ENCODE data around the gene PHYKPL.

Gene PHYKPL

DNA sequence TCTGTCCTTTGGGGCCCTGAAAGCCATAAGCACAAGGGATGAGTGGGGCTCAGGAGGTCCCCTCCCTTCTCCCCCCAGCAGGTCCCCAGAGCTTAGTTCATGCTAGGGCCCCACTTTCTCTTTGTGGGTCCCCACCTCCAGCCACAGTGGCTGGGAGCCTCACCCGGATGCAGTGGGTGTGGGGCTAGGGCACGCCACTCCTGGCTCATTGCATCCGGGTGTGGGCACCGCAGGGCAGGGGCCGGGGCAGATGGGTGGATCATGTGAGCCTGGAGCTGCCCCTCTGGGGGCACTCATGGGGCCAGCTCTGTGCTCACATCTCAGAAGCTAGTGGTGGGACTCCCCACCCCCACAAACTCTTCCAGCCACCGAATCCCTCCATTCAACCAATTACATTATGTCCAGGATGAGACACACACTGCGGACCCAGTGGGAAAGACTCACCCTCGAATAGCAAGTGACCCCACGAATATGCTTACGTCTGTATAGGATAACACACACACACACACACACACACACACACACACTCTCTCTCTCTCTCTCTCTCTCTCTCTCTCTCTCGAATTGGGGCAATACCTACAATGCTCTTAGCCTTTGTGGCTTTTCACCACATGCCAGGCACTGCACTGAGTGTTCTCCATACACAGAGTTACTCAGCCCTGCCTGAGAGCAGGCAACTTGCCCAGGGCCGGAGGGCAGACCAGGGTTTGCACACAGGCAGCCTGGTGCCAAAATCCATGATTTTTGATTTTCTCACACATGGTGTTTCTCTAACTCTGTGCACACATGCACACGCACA lies 16.8 kb upstream of the PHYKPL start:
- no peak overlapping the region for H2AFZ ChIP-seq (ENCODE audit: low read depth, low read length, severe bottlenecking)
- no peaks in the 10 kb centered on the region for H3K9me2 ChIP-seq (replicated peaks; ENCODE audit: insufficient read depth, low read length)
- no peaks in the 10 kb centered on the region for H3K27me3 ChIP-seq (ENCODE audit: low read length)
- H3K36me3 ChIP-seq (ENCODE audit: low read length) = no peaks in the 10 kb centered on the region
- no peaks in the 10 kb centered on the region for H3K79me2 ChIP-seq (ENCODE audit: insufficient read depth, low read length)
- H3F3A ChIP-seq (ENCODE audit: insufficient read depth) = no peaks in the 10 kb centered on the region
- TF ChIP-seq EZH2phosphoT487 (conservative IDR thresholded peaks at IDR 0.05; ENCODE audit: low read length) = no peak
- TF ChIP-seq, protein P1, sequence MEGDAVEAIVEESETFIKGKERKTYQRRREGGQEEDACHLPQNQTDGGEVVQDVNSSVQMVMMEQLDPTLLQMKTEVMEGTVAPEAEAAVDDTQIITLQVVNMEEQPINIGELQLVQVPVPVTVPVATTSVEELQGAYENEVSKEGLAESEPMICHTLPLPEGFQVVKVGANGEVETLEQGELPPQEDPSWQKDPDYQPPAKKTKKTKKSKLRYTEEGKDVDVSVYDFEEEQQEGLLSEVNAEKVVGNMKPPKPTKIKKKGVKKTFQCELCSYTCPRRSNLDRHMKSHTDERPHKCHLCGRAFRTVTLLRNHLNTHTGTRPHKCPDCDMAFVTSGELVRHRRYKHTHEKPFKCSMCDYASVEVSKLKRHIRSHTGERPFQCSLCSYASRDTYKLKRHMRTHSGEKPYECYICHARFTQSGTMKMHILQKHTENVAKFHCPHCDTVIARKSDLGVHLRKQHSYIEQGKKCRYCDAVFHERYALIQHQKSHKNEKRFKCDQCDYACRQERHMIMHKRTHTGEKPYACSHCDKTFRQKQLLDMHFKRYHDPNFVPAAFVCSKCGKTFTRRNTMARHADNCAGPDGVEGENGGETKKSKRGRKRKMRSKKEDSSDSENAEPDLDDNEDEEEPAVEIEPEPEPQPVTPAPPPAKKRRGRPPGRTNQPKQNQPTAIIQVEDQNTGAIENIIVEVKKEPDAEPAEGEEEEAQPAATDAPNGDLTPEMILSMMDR (IDR thresholded peaks at IDR 0.05; ENCODE audit: insufficient read depth, low read length, poor library complexity, severe bottlenecking) = no peak
- H3K27ac ChIP-seq (ENCODE audit: low read depth, low read length) = peak overlapping the region; percentile 22
- peak overlapping the region; percentile 6 for H3K4me2 ChIP-seq (ENCODE audit: low read depth, low read length, poor library complexity, severe bottlenecking)
- H3K9ac ChIP-seq (ENCODE audit: low read length) = no peak overlapping the region
- H3K9me3 ChIP-seq (ENCODE audit: insufficient read depth, low read length) = no peaks in the 10 kb centered on the region
- no peak overlapping the region for H3K4me3 ChIP-seq (ENCODE audit: insufficient read depth, low read length, poor library complexity, severe bottlenecking)
- no peaks in the 10 kb centered on the region for H4K20me1 ChIP-seq (ENCODE audit: low read depth, low read length)

DNA sequence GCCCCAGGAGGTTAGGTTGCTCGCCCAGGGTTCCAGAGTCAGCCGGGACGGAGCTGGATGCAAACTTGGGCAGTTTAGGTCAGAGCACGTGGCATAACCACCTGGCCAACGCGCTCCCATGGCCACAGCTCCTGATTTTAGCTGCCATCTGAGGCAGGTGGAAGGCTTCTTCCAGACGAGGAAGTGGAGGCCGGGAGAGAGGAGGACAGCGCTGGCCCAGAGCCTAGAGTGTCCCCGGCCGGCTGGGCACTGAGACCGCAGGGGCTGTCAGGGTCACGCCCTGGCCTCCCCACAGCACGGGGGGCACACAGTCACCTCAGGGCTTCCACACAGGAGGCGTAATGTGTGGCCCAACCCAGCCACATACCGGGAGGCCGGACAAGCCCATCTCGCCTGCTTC lies 16.1 kb upstream of the PHYKPL start:
- H3K79me2 ChIP-seq (ENCODE audit: insufficient read depth, low read length) = no peaks in the 10 kb centered on the region
- H3K27ac ChIP-seq (ENCODE audit: low read depth, low read length) = no peak overlapping the region
- H4K20me1 ChIP-seq (ENCODE audit: low read depth, low read length) = no peaks in the 10 kb centered on the region
- no peaks in the 10 kb centered on the region for H3K9me3 ChIP-seq (ENCODE audit: insufficient read depth, low read length)
- H3K9me2 ChIP-seq (replicated peaks; ENCODE audit: insufficient read depth, low read length) = no peaks in the 10 kb centered on the region
- no peak for TF ChIP-seq EZH2phosphoT487 (conservative IDR thresholded peaks at IDR 0.05; ENCODE audit: low read length)
- TF ChIP-seq, protein P1 (IDR thresholded peaks at IDR 0.05; ENCODE audit: insufficient read depth, low read length, poor library complexity, severe bottlenecking) = no peak
- no peak overlapping the region for H3K4me3 ChIP-seq (ENCODE audit: insufficient read depth, low read length, poor library complexity, severe bottlenecking)
- no peaks in the 10 kb centered on the region for H3F3A ChIP-seq (ENCODE audit: insufficient read depth)
- no peaks in the 10 kb centered on the region for H3K36me3 ChIP-seq (ENCODE audit: low read length)
- no peak overlapping the region for H3K4me2 ChIP-seq (ENCODE audit: low read depth, low read length, poor library complexity, severe bottlenecking)
- H3K27me3 ChIP-seq (ENCODE audit: low read length) = no peaks in the 10 kb centered on the region
- H3K9ac ChIP-seq (ENCODE audit: low read length) = no peak overlapping the region
- no peak overlapping the region for H2AFZ ChIP-seq (ENCODE audit: low read depth, low read length, severe bottlenecking)

DNA sequence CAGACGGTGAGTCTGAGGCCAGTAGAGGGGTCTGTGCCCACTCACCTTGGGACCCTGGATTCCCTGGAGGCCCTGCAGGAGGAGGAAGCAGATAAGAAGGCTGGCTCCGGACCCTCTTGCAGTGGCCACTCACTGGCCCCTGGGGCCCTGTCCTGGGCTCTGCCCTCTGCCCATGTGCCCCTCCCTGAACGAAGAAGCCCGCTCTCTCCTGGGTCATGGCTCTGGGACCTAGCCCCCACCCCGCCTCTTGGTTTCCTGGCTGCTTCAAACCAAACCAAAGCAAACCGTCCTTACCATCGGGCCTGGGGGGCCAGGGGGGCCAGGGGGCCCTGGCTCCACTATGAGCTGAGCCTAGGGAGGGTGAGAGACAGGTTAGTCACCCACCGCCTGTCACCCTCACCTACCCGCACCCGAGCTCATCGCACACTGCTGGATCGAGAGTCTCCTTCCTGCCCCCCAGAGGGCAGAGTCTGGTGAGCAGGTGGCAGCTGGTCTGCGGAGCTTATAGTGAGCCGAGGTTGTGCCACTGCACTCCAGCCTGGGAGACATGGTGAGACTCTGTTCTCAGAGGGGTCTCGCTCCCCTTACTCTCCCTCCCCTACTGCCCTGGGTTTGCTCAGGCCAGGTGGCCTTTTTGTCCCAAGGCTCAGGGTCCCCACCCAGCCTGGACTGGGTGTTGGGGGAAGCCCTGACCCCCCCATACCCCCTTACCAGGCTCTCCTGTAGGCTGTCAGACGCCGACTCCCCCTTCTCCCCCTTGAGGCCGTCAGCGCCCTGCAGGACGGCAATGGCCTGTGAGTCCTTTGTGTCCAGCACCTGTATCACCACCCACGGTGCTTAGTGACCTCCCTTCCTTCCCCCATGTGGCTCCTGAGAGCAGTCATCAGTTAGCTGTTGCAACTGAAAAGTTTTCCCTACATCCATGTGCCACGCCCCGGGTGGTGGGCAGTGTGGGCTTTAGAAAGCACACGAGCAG lies 15.2 kb upstream of the PHYKPL start:
- Histone ChIP-seq H3K36me3 (ENCODE audit: low read length) (no peaks in the 10 kb centered on the region), H3K4me3 (ENCODE audit: insufficient read depth, low read length, poor library complexity, severe bottlenecking) (no peak overlapping the region), H3K9ac (ENCODE audit: low read length) (no peak overlapping the region), H3K27me3 (ENCODE audit: low read length) (no peaks in the 10 kb centered on the region), H3K9me2 (replicated peaks; ENCODE audit: insufficient read depth, low read length) (no peaks in the 10 kb centered on the region), H3K9me3 (ENCODE audit: insufficient read depth, low read length) (no peaks in the 10 kb centered on the region), H3K4me2 (ENCODE audit: low read depth, low read length, poor library complexity, severe bottlenecking) (no peak overlapping the region), H2AFZ (ENCODE audit: low read depth, low read length, severe bottlenecking) (no peak overlapping the region), H3F3A (ENCODE audit: insufficient read depth) (no peaks in the 10 kb centered on the region), H4K20me1 (ENCODE audit: low read depth, low read length) (no peaks in the 10 kb centered on the region), H3K79me2 (ENCODE audit: insufficient read depth, low read length) (no peaks in the 10 kb centered on the region), H3K27ac (ENCODE audit: low read depth, low read length) (no peak overlapping the region)
- TF ChIP-seq, protein P1 (IDR thresholded peaks at IDR 0.05; ENCODE audit: insufficient read depth, low read length, poor library complexity, severe bottlenecking) = no peak
- TF ChIP-seq EZH2phosphoT487 (conservative IDR thresholded peaks at IDR 0.05; ENCODE audit: low read length) = no peak
